Left colon (tissue), 2 donors: ENCODE measurements around the gene NXF1. TPM values are rescaled to one million over a fixed set of nuclear protein-coding genes. Genes with fewer than 3 reads are reported as not detected.
"Not testable (repeated sequence)": the region's sequence is repeated elsewhere in the genome, so short reads cannot be mapped to it uniquely, and the experiment has no call there.

ENCODE experiments used
- ATAC-seq: fragments of 200-7000 bp; cut with Tn5 transposase; one replicate; pipeline ENCODE4 v1.9.1; 2020; ENCODE audit warnings: mild to moderate bottlenecking, moderate library complexity
- DNase-seq, 2 donors: peaks; one replicate each; pipeline ENCODE4 v3.0.0-alpha.2; 2020
- intact Hi-C, 2 donors: fragments of 100-400 bp; cut with DNase I in 1 of 2; cut with micrococcal nuclease in 1 of 2; formaldehyde crosslinking; loops; one replicate each; pipeline versions ENCODE4 v1.11.2 to v1.14.0; 2022; cut with DNase I, micrococcal nuclease
- long read RNA-seq: library from polyadenylated mRNA; unstranded; transcript quantifications from one replicate; pipeline ENCODE4 v2.0.0, GENCODE V29; 2021
- total RNA-seq, 2 donors: library from RNA; stranded (reverse); fragmentation: NEBNext Ultra II Directional; extraction: Animal tissue kit (Norgen Biotek cat#: 25700); gene quantifications; one replicate each; pipeline ENCODE4 v1.2.1, GENCODE V29; 2021
- donor health status: DM: no; HTN: no; CAD: no.
- donor health status: DM: yes; HTN: yes; CAD: no.

NXF1 gene
- 10 to 100 TPM; 50.4 to 51.0 TPM for total RNA-seq
- long read RNA-seq, full-length matches to known transcripts: 2 of 17 reads
- long read RNA-seq, partial matches to known transcripts: 12 of 17 reads
- long read RNA-seq, other reads (novel, unspliced or antisense): 3 of 17 reads

GRCh38 chr11:62805076-62805892 is at the start of gene NXF1:
Gene NXF1 (minus strand): TSS chr11:62805440. CDS start chr11:62805356, 84 bp downstream.
- intact Hi-C loops: no loop called here

GRCh38 chr11:62854013-62854824 is 49.0 kb upstream of the NXF1 start:
- DNase-seq (no peak), ATAC-seq (no peak)
- intact Hi-C loops: no loop called here

More at GRCh38 chr11:62805076-62805892, at the start of gene NXF1:
- ATAC-seq (peak; percentile 94), DNase-seq (peak; percentile 90 to 97)

DNA sequence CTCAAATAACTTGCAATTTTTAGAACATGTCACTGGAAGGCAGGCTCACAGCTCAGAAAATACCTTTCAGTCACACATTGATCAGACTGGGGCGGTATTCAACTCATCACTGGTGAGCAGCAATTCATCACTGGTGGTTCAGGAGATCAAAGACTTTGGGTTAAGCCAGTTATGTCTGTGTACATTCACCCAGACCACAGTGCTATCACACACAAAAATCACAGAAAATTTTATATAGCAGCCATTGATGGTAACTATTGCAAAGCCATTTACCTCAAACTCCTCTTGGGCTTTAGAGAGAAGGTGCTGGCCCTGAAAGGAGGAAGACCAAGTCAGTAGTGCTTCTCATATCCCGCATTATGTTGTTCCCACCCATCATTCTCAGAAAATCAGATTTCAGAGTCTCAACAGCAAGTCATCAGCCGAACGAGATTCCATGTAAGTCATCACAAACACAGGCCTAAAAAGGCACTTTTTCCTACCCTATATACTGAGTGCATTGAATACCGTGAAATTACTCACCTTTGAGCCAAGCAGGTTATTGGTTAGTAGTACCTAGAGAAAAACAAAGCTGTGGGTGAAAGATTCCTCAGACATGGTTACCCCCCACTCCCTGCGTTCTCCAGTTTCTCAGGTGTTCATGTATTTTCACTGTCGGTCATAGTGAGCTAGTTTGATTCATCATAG is 48.2 kb upstream of the NXF1 start:
- no peak for ATAC-seq
- intact Hi-C loops: no loop called here
- no peak for DNase-seq

DNA sequence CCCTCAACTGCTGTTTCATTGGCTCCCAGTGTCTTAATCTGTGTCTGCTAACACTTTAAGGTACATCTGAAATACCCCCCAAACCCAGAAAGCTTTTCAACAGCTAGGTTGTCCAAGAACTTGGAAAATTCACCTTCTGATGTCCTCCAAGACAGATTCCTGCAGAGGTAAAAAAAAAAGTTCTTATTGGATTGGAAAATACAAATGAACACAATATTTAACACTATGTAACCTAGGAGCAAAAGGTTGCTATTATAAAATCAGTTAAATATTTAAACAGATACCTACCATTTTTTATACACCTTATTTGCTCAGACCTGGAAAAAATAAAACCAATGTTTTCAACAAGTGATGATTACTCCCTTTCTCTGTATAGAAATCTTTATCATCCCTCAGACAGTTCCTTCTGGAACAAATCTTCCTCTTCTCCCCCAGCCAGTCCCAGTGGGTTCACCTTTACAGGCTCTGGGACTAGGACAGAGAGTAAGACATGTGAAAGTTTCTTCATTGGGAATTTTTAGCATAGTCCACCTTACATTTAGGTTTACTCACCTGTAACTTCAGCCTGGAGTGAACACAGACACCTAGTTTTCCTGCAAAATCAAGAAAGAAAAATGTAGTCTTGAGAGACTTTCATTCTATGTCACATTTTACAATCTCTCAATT is 47.4 kb upstream of the NXF1 start:
- intact Hi-C loops: no loop called here
- DNase-seq (no peak), ATAC-seq (no peak)

DNA sequence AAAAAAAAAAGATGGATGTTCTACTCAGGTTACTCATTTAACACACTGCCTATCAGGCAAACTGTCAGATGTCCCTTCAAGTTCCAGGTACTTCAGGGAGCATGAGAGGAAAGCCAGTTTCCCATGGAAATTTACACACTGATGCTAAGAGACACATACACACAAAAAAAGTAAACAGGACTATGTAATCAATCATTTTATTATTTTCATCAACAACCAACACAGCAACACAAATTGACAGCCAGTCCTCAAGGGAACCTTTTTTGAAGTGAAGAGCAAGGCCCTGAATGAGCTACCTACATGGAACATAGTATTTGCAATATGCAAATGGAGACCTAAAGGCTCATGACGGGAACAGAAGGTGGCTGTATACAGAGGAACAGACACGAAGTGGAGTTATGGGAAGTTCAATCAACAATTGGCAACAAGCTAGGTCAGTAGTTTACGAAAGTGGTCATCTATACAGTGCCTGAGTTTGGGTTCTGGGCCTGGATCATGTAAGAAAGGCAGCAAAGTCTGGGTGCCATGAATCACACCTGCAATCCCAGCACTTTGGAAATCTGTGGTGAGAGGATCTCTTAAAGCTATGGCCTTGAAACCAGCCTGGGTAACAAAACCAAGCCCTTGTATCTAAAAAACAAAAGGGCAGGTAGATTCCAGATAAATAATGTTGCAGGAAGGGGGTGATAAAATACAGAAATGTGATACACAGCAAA is 46.7 kb upstream of the NXF1 start:
- intact Hi-C loops: no loop called here
- ATAC-seq (no peak), DNase-seq (no peak)

DNA sequence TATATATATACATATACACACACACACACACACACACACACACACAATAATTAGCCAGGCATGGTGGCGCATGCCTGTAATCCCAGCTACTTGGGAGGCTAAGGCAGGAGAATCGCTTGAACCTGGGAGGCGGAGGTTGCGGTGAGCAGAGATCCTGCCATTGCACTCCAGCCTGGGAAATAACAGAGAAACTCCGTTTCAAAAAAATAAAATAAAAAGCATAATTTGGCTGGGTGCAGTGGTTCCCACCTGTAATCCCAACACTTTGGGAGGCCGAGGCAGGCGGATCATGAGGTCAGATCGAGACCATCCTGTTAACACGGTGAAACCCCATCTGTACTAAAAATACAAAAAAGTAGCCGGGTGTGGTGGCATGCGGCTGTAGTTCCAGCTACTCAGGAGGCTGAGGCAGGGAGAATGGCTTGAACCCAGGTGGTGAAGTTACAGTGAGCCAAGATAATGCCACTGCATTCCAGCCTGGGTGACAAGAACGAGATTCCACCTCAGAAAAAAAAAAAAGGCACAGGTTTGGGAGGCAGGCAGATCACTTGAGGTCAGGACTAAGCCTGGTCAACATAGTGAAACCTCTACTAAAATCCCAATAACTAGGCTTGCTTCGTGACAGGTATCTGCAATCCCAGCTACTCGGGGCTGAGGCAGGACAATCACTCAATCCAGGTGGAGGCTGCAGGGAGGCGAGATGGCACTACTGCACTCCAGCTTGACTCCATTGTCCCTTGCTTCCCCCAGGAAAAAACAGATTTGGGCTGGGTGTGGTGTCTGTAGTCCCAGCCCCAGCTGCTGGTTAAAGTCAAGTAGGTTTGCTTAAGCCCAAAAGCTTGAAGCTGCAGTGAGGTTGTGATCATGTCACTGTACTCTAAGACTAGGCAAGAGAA is 45.9 kb upstream of the NXF1 start:
- intact Hi-C loops: no loop called here
- ATAC-seq (no peak), DNase-seq (no peak)

DNA sequence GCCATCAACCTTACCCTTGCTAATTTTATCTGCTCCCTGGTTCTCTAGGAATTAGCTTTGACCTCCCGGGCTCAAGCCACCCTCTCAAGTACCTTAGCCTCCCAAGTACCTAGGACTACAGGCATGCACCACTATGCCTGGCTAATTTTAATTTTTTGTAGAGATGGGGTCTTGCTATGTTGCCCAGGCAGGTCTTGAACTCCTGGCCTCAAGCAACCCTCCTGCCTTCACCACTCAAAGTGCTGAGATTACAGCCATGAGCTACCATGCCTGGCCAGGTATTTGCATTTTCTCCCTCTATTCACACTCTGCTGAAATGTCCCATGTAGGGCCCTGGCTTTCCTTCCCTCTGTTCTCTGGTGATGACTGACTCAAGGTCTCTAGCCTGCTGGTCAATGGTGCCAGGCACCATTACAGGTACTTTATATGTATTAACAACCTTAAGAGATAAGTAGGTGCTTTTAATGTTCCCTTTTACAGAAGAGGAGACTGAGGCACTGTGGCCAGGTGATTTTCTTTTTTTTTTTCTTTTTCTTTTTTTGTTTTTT is 42.6 kb upstream of the NXF1 start:
- no peak for DNase-seq
- intact Hi-C loops: no loop called here
- no peak for ATAC-seq

DNA sequence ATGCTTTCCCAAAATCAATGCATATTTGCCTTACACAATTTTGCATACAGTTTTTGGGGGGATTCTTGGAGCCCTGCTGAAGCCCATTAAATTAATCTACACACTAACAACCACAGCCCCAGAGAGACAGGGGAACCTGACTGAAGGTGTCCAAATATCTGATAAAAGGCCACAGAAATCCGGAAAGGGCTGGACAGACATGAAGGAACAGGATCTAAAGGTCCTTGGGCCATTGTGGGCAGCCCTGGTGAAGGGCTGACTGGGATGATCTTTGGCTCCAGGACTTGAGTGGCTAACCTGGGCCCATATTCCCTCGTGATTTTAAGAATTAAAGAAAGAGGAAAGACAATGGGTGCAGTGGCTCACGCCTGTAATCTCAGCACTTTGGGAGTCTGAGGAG is 40.9 kb upstream of the NXF1 start:
- intact Hi-C loops: no loop called here
- no peak for ATAC-seq

DNA sequence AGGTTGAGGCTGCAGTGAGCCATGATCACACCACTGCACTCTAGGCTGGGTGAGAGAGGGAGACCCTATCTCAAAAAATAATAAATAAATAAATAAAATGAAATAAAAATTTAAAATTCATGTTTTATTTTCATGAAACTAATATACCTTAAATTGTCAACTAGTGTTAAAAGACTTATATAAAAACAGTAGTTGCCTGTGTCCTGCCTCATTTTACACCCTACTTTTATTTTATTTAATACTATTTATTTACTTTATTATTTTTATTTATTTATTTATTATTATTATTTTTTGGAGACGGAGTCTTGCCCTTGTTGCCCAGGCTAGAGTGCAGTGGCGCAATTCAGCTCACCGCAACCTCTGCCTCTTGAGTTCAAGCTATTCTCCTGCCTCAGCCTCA is 38.9 kb upstream of the NXF1 start:
- ATAC-seq: no peak
- intact Hi-C loops: no loop called here

More for the DNA sequence above, 40.9 kb upstream of the NXF1 start:
- no peak for DNase-seq

DNA sequence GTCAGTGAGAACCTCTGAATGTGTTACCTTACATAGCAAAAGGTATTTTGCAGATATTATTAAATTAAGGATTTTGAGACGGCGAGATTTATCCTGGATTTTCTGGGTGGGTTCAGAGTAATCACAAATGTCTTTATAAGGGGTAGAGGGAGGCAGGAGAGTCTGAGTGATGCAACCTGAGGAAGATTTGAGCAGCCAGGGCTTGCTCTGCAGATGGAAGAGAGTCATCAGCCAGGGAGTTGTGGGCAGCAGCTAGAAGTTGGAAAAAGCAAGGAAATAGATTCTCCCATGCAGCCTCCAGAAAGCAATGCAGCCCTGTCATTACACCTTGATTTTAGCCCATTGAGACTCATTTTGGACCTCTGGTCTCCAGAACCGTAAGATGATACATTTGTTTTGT is 38.2 kb upstream of the NXF1 start:
- intact Hi-C loops: no loop called here
- ATAC-seq: no peak

More for the DNA sequence above, 38.9 kb upstream of the NXF1 start:
- DNase-seq: no peak

DNA sequence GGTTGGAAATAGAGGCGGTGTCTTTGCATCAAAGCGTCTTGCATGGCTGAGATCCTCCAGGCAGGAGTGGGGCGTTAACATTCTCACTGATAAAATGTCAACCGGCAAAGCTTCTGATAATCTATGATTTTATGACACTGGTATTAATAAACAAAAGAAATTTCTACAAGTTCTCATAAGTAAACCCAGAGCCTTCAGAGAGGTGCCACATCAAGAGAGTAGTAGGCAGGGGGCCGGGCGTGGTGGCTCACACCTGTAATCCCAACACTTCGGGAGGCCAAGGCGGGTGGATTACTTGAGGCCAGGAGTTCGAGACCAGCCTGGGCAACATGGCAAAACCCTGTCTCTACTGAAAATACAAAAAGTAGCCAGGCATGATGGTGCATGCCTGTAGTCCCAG is 37.7 kb upstream of the NXF1 start:
- peak in 1 of 2 donors; percentile 37 for DNase-seq
- ATAC-seq, intact Hi-C loops: not testable (repeated sequence)

More for the DNA sequence above, 38.2 kb upstream of the NXF1 start:
- no peak for DNase-seq

DNA sequence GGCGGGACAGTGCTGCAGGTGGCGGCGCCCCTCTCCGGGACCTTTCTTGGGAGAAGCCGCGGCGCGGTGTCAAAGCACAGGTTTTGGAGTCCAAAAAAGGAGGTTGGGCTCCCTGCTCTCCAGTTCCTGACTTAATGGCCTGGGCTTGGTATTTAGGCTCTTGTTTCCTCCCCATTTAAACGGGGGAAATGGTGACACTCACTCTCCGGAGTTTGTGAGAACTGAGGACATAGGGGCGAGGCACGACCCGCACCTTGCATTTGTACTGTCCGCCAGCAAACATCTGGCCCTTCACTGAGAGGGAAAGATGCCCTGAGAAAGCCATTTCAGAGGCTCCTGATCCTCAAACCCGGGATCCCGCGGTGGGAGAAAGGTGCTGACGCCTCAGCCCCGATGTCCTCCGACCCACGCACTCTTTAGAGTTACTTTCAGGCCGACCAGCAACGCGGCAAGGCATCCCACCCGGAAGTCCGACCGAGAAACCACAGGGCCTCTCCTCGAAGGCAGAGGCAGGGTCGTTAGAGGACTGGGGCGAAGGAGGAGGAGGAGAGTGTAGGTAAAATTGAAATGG is 37.0 kb upstream of the NXF1 start:
- peak; percentile 50 to 80 for DNase-seq
- intact Hi-C loops: no loop called here
- peak; percentile 0 for ATAC-seq

GRCh38 chr11:62841361-62842170 is 36.3 kb upstream of the NXF1 start:
- ATAC-seq: peak; percentile 66
- peak; percentile 69 to 89 for DNase-seq
- intact Hi-C loops: no loop called here

- peak; percentile 69 to 77 for DNase-seq
- intact Hi-C loops: not testable (repeated sequence)
- ATAC-seq: peak; percentile 17
These were observed 35.6 kb upstream of the NXF1 start for GRCh38 chr11:62840721-62841360.
